GM06990 (cell line): ENCODE results near the gene GSTM1.
"Not testable (repeated sequence)": the region's sequence is repeated elsewhere in the genome, so short reads cannot be mapped to it uniquely, and the experiment has no call there.

Experiments used
- DNase-seq: peaks from one replicate; pipeline ENCODE4 v3.0.0-alpha.2; 2011; ENCODE audit not compliant: insufficient read length; ENCODE audit errors: extremely low read depth
- H3K27me3 ChIP-seq: replicated peaks from 2 replicates; pipeline ENCODE4 v1.6.0; 2011; ENCODE audit warnings: low read length; ENCODE audit not compliant: control insufficient read depth, insufficient read depth
- H3K36me3 ChIP-seq: 2 replicates; pipeline ENCODE4 v1.5.1; 2011; ENCODE audit warnings: low read length; ENCODE audit not compliant: control insufficient read depth, insufficient read depth
- H3K4me3 ChIP-seq: replicated peaks from 2 replicates; pipeline ENCODE4 v1.5.1; 2011; ENCODE audit warnings: low read depth, mild to moderate bottlenecking, control low read depth, low read length
- CTCF ChIP-seq: IDR thresholded peaks from 2 replicates; pipeline ENCODE4 v1.5.1; 2011; ENCODE audit warnings: low read length, control low read depth, mild to moderate bottlenecking, inconsistent platforms; ENCODE audit not compliant: insufficient read depth, poor library complexity, severe bottlenecking

Gene GSTM1

GRCh38 chr1:109671067-109671466, 16.6 kb upstream of the GSTM1 start:
- no peaks in the 10 kb centered on the region for H3K27me3 ChIP-seq
- no peak overlapping the region for H3K4me3 ChIP-seq
- TF ChIP-seq CTCF, result no peak
- H3K36me3 ChIP-seq, result no peaks in the 10 kb centered on the region
- no peak for DNase-seq

- H3K27me3 ChIP-seq, DNase-seq, H3K36me3 ChIP-seq, H3K4me3 ChIP-seq: not testable (repeated sequence)
Measured at GRCh38 chr1:109673861-109674260, 13.8 kb upstream of the GSTM1 start.

GRCh38 chr1:109676683-109677381, 10.8 kb upstream of the GSTM1 start:
- not testable (repeated sequence) for H3K36me3 ChIP-seq, H3K27me3 ChIP-seq, H3K4me3 ChIP-seq, DNase-seq

GRCh38 chr1:109677459-109677858, 10.2 kb upstream of the GSTM1 start:
- TF ChIP-seq CTCF, result no peak
- H3K36me3 ChIP-seq, result no peaks in the 10 kb centered on the region
- no peak for DNase-seq
- no peaks in the 10 kb centered on the region for H3K27me3 ChIP-seq
- H3K4me3 ChIP-seq, result no peak overlapping the region

GRCh38 chr1:109678637-109679036, 9.0 kb upstream of the GSTM1 start:
- H3K4me3 ChIP-seq, H3K27me3 ChIP-seq, H3K36me3 ChIP-seq, DNase-seq: not testable (repeated sequence)

- H3K27me3 ChIP-seq, H3K36me3 ChIP-seq, H3K4me3 ChIP-seq: not testable (repeated sequence)
Measured at GRCh38 chr1:109684777-109685176, 2.8 kb upstream of the GSTM1 start.

GRCh38 chr1:109685399-109685798, 2.2 kb upstream of the GSTM1 start:
- H3K27me3 ChIP-seq, DNase-seq, H3K36me3 ChIP-seq, H3K4me3 ChIP-seq: not testable (repeated sequence)

More at GRCh38 chr1:109684777-109685176, 2.8 kb upstream of the GSTM1 start:
- not testable (repeated sequence) for DNase-seq

GRCh38 chr1:109685890-109686289, 1.7 kb upstream of the GSTM1 start:
- DNase-seq, H3K36me3 ChIP-seq, H3K4me3 ChIP-seq, H3K27me3 ChIP-seq: not testable (repeated sequence)

GRCh38 chr1:109687109-109687508, 508 bp upstream of the GSTM1 start:
- H3K4me3 ChIP-seq, H3K27me3 ChIP-seq, DNase-seq, H3K36me3 ChIP-seq: not testable (repeated sequence)
